CD14-positive monocyte (primary cell): ENCODE data around the gene DBX2. TPM values are rescaled to one million over a fixed set of nuclear protein-coding genes. Genes with fewer than 3 reads are reported as not detected.
"Not testable (repeated sequence)": the region's sequence is repeated elsewhere in the genome, so short reads cannot be mapped to it uniquely, and the experiment has no call there.

Source experiments
- DNase-seq, 3 donors: peaks; one replicate each; pipeline ENCODE4 v3.0.0-alpha.2; 2011 to 2022
- H2AFZ ChIP-seq: 2 replicates; pipeline ENCODE4 v1.6.0; 2012; ENCODE audit warnings: mild to moderate bottlenecking, low read depth, low read length, inconsistent platforms; ENCODE audit not compliant: insufficient read depth, poor library complexity, severe bottlenecking
- H3K27ac ChIP-seq, 2 donors: 1 replicate in 1 of 2; 2 replicates in 1 of 2; pipeline ENCODE4 v1.5.1; 2012 to 2013; ENCODE audit warnings: low read length in 2 of 2, control low read depth in 1 of 2, inconsistent platforms in 1 of 2, low read depth in 1 of 2, mild to moderate bottlenecking in 1 of 2
- H3K27me3 ChIP-seq, 2 donors: one replicate each; pipeline versions ENCODE4 v1.6.0 to v1.6.1; 2011 to 2013; ENCODE audit warnings: low read length in 2 of 2; ENCODE audit not compliant: control insufficient read depth in 2 of 2, insufficient read depth in 2 of 2
- H3K36me3 ChIP-seq, 2 donors: replicated peaks in 1 of 2; 1 replicate in 1 of 2; 2 replicates in 1 of 2; pipeline versions ENCODE4 v1.5.1 to v1.6.1; 2012 to 2013; ENCODE audit warnings: low read length in 2 of 2, control low read depth in 1 of 2, inconsistent platforms in 1 of 2, mild to moderate bottlenecking in 1 of 2; ENCODE audit not compliant: insufficient read depth in 2 of 2, control insufficient read depth in 1 of 2
- H3K4me1 ChIP-seq, 2 donors: 1 replicate in 1 of 2; 2 replicates in 1 of 2; pipeline versions ENCODE4 v1.5.1 to v1.6.1; 2012 to 2013; ENCODE audit warnings: low read length in 2 of 2, control low read depth in 1 of 2, inconsistent platforms in 1 of 2, mild to moderate bottlenecking in 1 of 2, moderate library complexity in 1 of 2; ENCODE audit not compliant: insufficient read depth in 2 of 2, control insufficient read depth in 1 of 2
- H3K4me2 ChIP-seq: replicated peaks from 2 replicates; pipeline ENCODE3; 2012; ENCODE audit warnings: low read length, moderate library complexity, mild to moderate bottlenecking; ENCODE audit not compliant: poor library complexity, severe bottlenecking; ENCODE audit errors: extremely low read depth
- H3K4me3 ChIP-seq, 3 experiments: fragments of 200-600 bp in 1 of 3; sonication (generic) in 1 of 3; replicated peaks in 1 of 3; 1 replicate in 2 of 3; 2 replicates in 1 of 3; pipeline ENCODE4 v1.5.1; 2011 to 2013; ENCODE audit warnings: low read length in 3 of 3, mild to moderate bottlenecking in 3 of 3, control low read depth in 2 of 3, low read depth in 2 of 3, inconsistent platforms in 1 of 3, moderate library complexity in 1 of 3
- H3K79me2 ChIP-seq: 2 replicates; pipeline ENCODE4 v1.6.0; 2012; ENCODE audit warnings: mild to moderate bottlenecking, control low read depth, inconsistent platforms, low read length, moderate library complexity; ENCODE audit not compliant: insufficient read depth
- H3K9ac ChIP-seq: 2 replicates; pipeline ENCODE4 v1.6.0; 2017; ENCODE audit warnings: low read length, mild to moderate bottlenecking; ENCODE audit not compliant: insufficient read depth, poor library complexity, severe bottlenecking
- H3K9me3 ChIP-seq, 2 donors: replicated peaks in 1 of 2; 1 replicate in 1 of 2; 2 replicates in 1 of 2; pipeline versions ENCODE4 v1.5.1 to v1.6.1; 2012 to 2013; ENCODE audit warnings: low read length in 2 of 2, control low read depth in 1 of 2; ENCODE audit not compliant: control insufficient read depth in 1 of 2, insufficient read depth in 1 of 2
- H4K20me1 ChIP-seq: 2 replicates; pipeline ENCODE4 v1.6.0; 2012; ENCODE audit warnings: mild to moderate bottlenecking, low read length, control low read depth, moderate library complexity; ENCODE audit not compliant: insufficient read depth
- H3K27ac Mint-ChIP-seq, 7 donors: one replicate each; pipeline ENCODE4 v1.8.0; 2020; ENCODE audit warnings: mild to moderate bottlenecking in 7 of 7, mixed read lengths in 7 of 7, moderate library complexity in 6 of 7, inconsistent platforms in 2 of 7
- H3K27me3 Mint-ChIP-seq, 3 donors: one replicate each; pipeline ENCODE4 v1.8.0; 2021 to 2022; ENCODE audit warnings: low read depth in 3 of 3, mild to moderate bottlenecking in 3 of 3, mixed read lengths in 3 of 3, moderate library complexity in 3 of 3, inconsistent platforms in 1 of 3
- H3K36me3 Mint-ChIP-seq, 2 donors: one replicate each; pipeline ENCODE4 v1.8.0; 2020; ENCODE audit warnings: mixed read lengths in 2 of 2, inconsistent platforms in 1 of 2, mild to moderate bottlenecking in 1 of 2
- H3K4me1 Mint-ChIP-seq: one replicate; pipeline ENCODE4 v1.8.0; 2020; ENCODE audit warnings: mild to moderate bottlenecking, mixed read lengths
- H3K4me3 Mint-ChIP-seq, 2 donors: one replicate each; pipeline ENCODE4 v1.8.0; 2020; ENCODE audit warnings: mild to moderate bottlenecking in 2 of 2, mixed read lengths in 2 of 2, moderate library complexity in 1 of 2
- H3K9me3 Mint-ChIP-seq, 7 donors: one replicate each; pipeline ENCODE4 v1.8.0; 2020 to 2022; ENCODE audit warnings: mixed read lengths in 7 of 7, mild to moderate bottlenecking in 6 of 7, moderate library complexity in 6 of 7, inconsistent platforms in 2 of 7
- WGBS: methylation state at CpG from one replicate; pipeline ENCODE4 v1.1.5; 2013; ENCODE audit warnings: missing lambda C conversion rate; ENCODE audit not compliant: insufficient coverage; 5-methylcytosine and 5-hydroxymethylcytosine counted together
- intact Hi-C, 2 donors: fragments of 100-400 bp; cut with micrococcal nuclease; formaldehyde crosslinking; loops; one replicate each; pipeline versions ENCODE4 v1.15.0 to v1.15.1; 2023
- polyA minus RNA-seq: library from RNA; depleted of rRNA, polyadenylated mRNA; stranded (reverse); fragments of >200 nt; gene quantifications from 2 replicates; pipeline ENCODE4 v1.2.3, GENCODE V29; 2012
- polyA plus RNA-seq, 3 donors: library from polyadenylated mRNA; depleted of rRNA in 1 of 3; unstranded in 2 of 3; stranded (reverse) in 1 of 3; fragments of 300-500 nt in 2 of 3; fragments of >200 nt in 1 of 3; fragmentation: Illumina TruSeq in 2 of 3; gene quantifications; 1 replicate in 2 of 3; 2 replicates in 1 of 3; pipeline ENCODE4 v1.2.3, GENCODE V29; 2012 to 2021
- total RNA-seq, 12 experiments: library from RNA in 1 of 12; stranded (reverse) in 1 of 12; fragments of 120-200 nt in 1 of 12; gene quantifications; one replicate each; pipeline ENCODE4 v1.2.4 and lab custom pipeline; 2013 to 2026; ENCODE audit warnings: mixed read lengths in 6 of 12, inconsistent platforms in 1 of 12
- TF ChIP-seq, protein P1 (sequence below): fragments of 200-600 bp; IDR thresholded peaks from one replicate; pipeline ENCODE4 v1.8.0; 2022; ENCODE audit warnings: antibody characterized with exemption, mild to moderate bottlenecking

Gene DBX2
- total RNA-seq (2013) = not detected
- not detected for polyA plus RNA-seq
- not detected in 2 replicates for polyA minus RNA-seq
- total RNA-seq (lab: John Stamatoyannopoulos, UW) = 0 to 0.46 (median 0) reads per million in 11 experiments

- H3K27me3 ChIP-seq = peaks cover 40 to 61% of the 10 kb centered on the region in 2 donors
These were observed at the start of gene DBX2 for GRCh38 chr12:45050751-45051571. Gene DBX2, minus strand, starts transcription at chr12:45051099. Its CDS starts 172 bp downstream, at chr12:45050927.

GRCh38 chr12:45098766-45099165, 47.9 kb upstream of the DBX2 start:
- TF ChIP-seq, protein P1, sequence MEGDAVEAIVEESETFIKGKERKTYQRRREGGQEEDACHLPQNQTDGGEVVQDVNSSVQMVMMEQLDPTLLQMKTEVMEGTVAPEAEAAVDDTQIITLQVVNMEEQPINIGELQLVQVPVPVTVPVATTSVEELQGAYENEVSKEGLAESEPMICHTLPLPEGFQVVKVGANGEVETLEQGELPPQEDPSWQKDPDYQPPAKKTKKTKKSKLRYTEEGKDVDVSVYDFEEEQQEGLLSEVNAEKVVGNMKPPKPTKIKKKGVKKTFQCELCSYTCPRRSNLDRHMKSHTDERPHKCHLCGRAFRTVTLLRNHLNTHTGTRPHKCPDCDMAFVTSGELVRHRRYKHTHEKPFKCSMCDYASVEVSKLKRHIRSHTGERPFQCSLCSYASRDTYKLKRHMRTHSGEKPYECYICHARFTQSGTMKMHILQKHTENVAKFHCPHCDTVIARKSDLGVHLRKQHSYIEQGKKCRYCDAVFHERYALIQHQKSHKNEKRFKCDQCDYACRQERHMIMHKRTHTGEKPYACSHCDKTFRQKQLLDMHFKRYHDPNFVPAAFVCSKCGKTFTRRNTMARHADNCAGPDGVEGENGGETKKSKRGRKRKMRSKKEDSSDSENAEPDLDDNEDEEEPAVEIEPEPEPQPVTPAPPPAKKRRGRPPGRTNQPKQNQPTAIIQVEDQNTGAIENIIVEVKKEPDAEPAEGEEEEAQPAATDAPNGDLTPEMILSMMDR = no peak
- no peak overlapping the region for H3K9ac ChIP-seq
- no peaks in the 10 kb centered on the region for H3K27me3 ChIP-seq
- intact Hi-C loops = no loop called here
- no peaks in the 10 kb centered on the region for H3K79me2 ChIP-seq
- H3K27ac ChIP-seq = no peak overlapping the region
- Mint-ChIP-seq H3K4me1 (no peaks in the 10 kb centered on the region), H3K27ac (no peak overlapping the region), H3K36me3 (no peaks in the 10 kb centered on the region), H3K4me3 (no peak overlapping the region), H3K9me3 (peaks cover 0 to 2% (median 0%) of the 10 kb centered on the region in 7 donors), H3K27me3 (peaks cover 0 to 6% (median 2%) of the 10 kb centered on the region in 3 donors)
- no peaks in the 10 kb centered on the region for H3K9me3 ChIP-seq
- no peak overlapping the region for H2AFZ ChIP-seq
- no peak overlapping the region for H3K4me2 ChIP-seq
- no peaks in the 10 kb centered on the region for H4K20me1 ChIP-seq
- H3K4me3 ChIP-seq = no peak overlapping the region
- H3K36me3 ChIP-seq = no peaks in the 10 kb centered on the region
- no peaks in the 10 kb centered on the region for H3K4me1 ChIP-seq
- 75% methylated on average over 2 of the region's 2 CpGs for whole genome bisulfite sequencing
- no peak for DNase-seq

More at GRCh38 chr12:45050751-45051571, at the start of gene DBX2:
- Histone ChIP-seq H2AFZ (no peak within 1 kb of the TSS), H3K79me2 (no peaks in the 10 kb centered on the region), H4K20me1 (no peaks in the 10 kb centered on the region), H3K4me3 (no peak within 1 kb of the TSS), H3K36me3 (no peaks in the 10 kb centered on the region), H3K9me3 (peaks cover 3 to 10% of the 10 kb centered on the region in 2 donors), H3K4me1 (no peaks in the 10 kb centered on the region), H3K9ac (no peak within 1 kb of the TSS), H3K27ac (no peak within 1 kb of the TSS), H3K4me2 (no peak within 1 kb of the TSS)
- Mint-ChIP-seq H3K4me3 (peak within 1 kb of the TSS in 1 of 2 donors; percentile 89), H3K9me3 (peaks cover 0 to 8% (median 3%) of the 10 kb centered on the region in 7 donors), H3K36me3 (peaks cover 0 to 3% of the 10 kb centered on the region in 2 donors), H3K4me1 (peaks cover 2% of the 10 kb centered on the region), H3K27me3 (peaks cover 47 to 60% (median 53%) of the 10 kb centered on the region in 3 donors), H3K27ac (no peak within 1 kb of the TSS)
- intact Hi-C loops = no loop called here
- WGBS = 2% methylated on average over 57 of the region's 77 CpGs
- TF ChIP-seq, protein P1 = no peak
- DNase-seq = no peak

DNA sequence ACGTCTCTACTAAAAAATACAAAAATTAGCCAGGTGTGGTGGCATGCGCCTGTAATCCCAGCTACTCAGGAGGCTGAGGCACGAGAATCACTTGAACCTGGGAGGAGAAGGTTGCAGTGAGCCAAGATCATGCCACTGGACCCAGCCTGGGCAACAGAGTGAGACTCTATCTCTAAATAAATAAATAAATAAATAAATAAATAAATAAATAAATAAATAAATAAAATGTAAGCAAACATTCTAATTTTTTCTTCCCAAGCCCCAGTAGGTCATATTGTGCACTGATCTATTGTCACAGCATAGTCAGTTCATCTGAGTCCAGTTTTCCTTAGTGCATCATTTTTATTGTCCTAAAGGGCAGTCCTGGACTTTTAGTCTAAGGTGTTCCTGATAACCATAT, 44.5 kb upstream of the DBX2 start:
- H3K36me3 Mint-ChIP-seq = not testable (repeated sequence)

More for the DNA sequence above, 44.5 kb upstream of the DBX2 start:
- H3K4me1 Mint-ChIP-seq, H4K20me1 ChIP-seq, H3K9me3 Mint-ChIP-seq, H3K27ac ChIP-seq, H3K4me2 ChIP-seq, intact Hi-C loops, H2AFZ ChIP-seq, H3K79me2 ChIP-seq, H3K4me3 ChIP-seq, H3K36me3 ChIP-seq, H3K4me3 Mint-ChIP-seq, DNase-seq, H3K27ac Mint-ChIP-seq, H3K4me1 ChIP-seq, H3K27me3 Mint-ChIP-seq, H3K9ac ChIP-seq, H3K27me3 ChIP-seq, H3K9me3 ChIP-seq: not testable (repeated sequence)
- no CpG with 5 or more reads among the region's 3 CpGs for WGBS
